ENCODE data around the gene NEMP1. TPM values are rescaled to one million over a fixed set of nuclear protein-coding genes. Genes with fewer than 3 reads are reported as not detected.

Gene NEMP1
- total and polyA plus RNA-seq, 10 of the 15 experiments (the other 5 are each of a cell fraction or from before 2014, with no cell fraction given), result 4.0 to 45.9 (median 19.8) TPM

DNA sequence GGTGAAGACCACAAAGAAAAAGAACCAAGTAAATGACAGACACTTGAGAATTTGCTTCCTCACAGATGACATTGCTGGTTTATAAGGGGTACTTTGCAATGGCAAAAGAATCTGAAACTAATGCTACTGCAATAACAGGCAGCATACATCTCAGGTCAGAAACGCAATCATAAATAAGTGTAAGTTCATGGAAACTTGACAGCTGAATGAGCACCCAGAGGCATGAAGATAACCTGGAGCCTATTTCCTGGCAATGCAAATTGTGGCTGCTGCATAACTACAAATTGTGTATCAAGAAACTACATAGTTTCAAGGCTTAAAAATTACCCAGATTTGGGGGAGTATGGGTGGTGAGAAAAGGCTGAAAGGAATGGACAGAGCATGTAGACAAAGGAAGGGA, 20.1 kb downstream of the NEMP1 start:
- H3K27ac ChIP-seq (ENCODE audit: control insufficient read depth, insufficient read depth), result peak overlapping the region; percentile 6; the same call in 1 of the 2 replicates
- H4K20me1 ChIP-seq (ENCODE audit: control insufficient read depth, insufficient read depth), result no peaks in the 10 kb centered on the region
- BruUV-seq (replicated peaks), result no TSS peak
- peaks cover 3% of the 10 kb centered on the region; the same call in 1 of the 2 replicates for H3K79me2 ChIP-seq (ENCODE audit: control insufficient read depth, insufficient read depth, low read length)
- POLR2A ChIA-PET, result interaction anchor here (1.2 kb wide), 1 partner anchor 21 kb away, joined by 3 read pairs; no protein-coding TSS in a partner anchor
- H3K27me3 ChIP-seq (replicated peaks in 1 of 2; ENCODE audit: control insufficient read depth in 2 of 2, insufficient read depth in 2 of 2, low read length in 1 of 2), result no peaks in the 10 kb centered on the region
- H3K9me3 ChIP-seq (replicated peaks; ENCODE audit: control insufficient read depth, insufficient read depth, low read length), result no peaks in the 10 kb centered on the region
- no peak overlapping the region for H3K4me3 ChIP-seq
- H2AFZ ChIP-seq (ENCODE audit: control insufficient read depth, low read depth, low read length), result no peak overlapping the region
- H3K4me2 ChIP-seq (ENCODE audit: control insufficient read depth, insufficient read depth), result 0 out of 2 replicates have a peak overlapping the region, but pooled peaks have one; percentile 26
- CTCF ChIA-PET, result interaction anchor here (1.0 to 17.6 kb wide), 7 partner anchors 10 to 125 kb away, joined by 3 to 458 read pairs (median 7); partner anchors contain the start of gene STAT6
- peaks cover 0 to 20% of the 10 kb centered on the region in 2 experiments; a peak in 3 of 4 replicates for H3K36me3 ChIP-seq (ENCODE audit: control insufficient read depth in 2 of 2, insufficient read depth in 2 of 2, low read length in 1 of 2)
- intact Hi-C loops (cut with micrococcal nuclease; ENCODE audit: unreplicated experiment) (no loop called here), in situ Hi-C loops (cut with MboI) (no loop called here)
- RAD21 ChIA-PET (ENCODE audit: unreplicated experiment), result interaction anchor here (1.0 to 1.1 kb wide), 2 partner anchors 11 to 53 kb away, joined by 3 to 6 read pairs; partner anchors contain the start of gene STAT6
- 4% methylated on average over 1 of the region's 1 CpG for WGBS (ENCODE audit: insufficient coverage, insufficient replicate concordance, low lambda C conversion rate, missing lambda C conversion rate)
- ATAC-seq (peak; percentile 54), FAIRE-seq (no peak), DNase-seq (ENCODE audit: low read depth, low spot score) (peak; percentile 20)
- peaks cover 17% of the 10 kb centered on the region for H3K4me1 ChIP-seq (ENCODE audit: control insufficient read depth, insufficient read depth, low read length)
- SMC1A ChIA-PET (ENCODE audit: uncharacterized antibody, unreplicated experiment), result interaction anchor here (1.2 to 6.1 kb wide), 4 partner anchors 8 to 48 kb away, joined by 4 to 37 read pairs (median 12); partner anchors contain the start of gene MYO1A
- H3K9ac ChIP-seq (ENCODE audit: control insufficient read depth, insufficient read depth, low read length), result no peak overlapping the region
- no peak for TF ChIP-seq SMC3 (IDR thresholded peaks at IDR 0.05; ENCODE audit: borderline replicate concordance, low read length)
- no peak for TF ChIP-seq IKZF2 (IDR thresholded peaks at IDR 0.05)

DNA sequence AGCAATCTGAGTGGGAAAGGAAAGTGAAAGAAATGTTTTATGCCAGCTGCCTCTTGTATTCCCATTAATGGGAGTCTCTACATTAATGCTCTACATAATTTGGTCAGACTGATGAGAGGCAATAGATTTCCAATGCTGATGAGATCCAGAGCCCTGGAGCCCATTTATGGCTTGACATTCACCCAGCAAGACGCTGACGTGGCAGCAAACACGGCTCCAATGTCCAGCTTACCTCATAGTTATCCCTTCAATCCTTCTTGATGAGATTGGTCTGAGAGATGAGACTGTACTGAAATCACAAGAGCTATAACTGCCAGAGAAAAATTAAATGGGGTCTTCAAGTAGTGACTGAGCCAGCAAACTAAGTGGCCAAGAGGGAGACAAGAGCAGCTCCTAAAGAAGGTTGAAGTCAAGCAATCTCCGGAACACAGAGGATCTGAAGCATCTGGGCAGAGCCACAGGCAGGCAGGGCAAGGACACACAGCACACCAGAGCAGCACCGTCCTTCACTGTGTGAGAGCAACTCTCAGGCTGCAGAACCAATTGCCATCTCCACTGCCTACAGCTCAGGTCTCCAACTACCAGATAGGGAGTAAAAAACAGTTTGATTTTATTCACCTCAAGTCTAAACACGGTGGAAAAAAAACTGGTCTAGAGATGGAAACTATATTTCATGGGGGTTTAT, 21.4 kb downstream of the NEMP1 start:
- ChIA-PET POLR2A (interaction anchor here (1.2 kb wide), 1 partner anchor 22 kb away, joined by 3 read pairs; no protein-coding TSS in a partner anchor), RAD21 (ENCODE audit: unreplicated experiment) (no interaction called here), CTCF (interaction anchor here (1.3 to 2.3 kb wide), 4 partner anchors 14 to 55 kb away, joined by 4 to 8 read pairs (median 6); partner anchors contain the start of gene ZBTB39), SMC1A (ENCODE audit: uncharacterized antibody, unreplicated experiment) (interaction anchor here (0.8 to 1.7 kb wide), 5 partner anchors 16 to 55 kb away, joined by 3 to 5 read pairs (median 3); no protein-coding TSS in a partner anchor)
- Histone ChIP-seq H3K27ac (ENCODE audit: control insufficient read depth, insufficient read depth) (0 out of 2 replicates have a peak overlapping the region, but pooled peaks have one; percentile 6), H3K79me2 (ENCODE audit: control insufficient read depth, insufficient read depth, low read length) (no peaks in the 10 kb centered on the region), H3K4me2 (ENCODE audit: control insufficient read depth, insufficient read depth) (no peak overlapping the region), H3K4me3 (no peak overlapping the region), H3K36me3 (ENCODE audit: control insufficient read depth in 2 of 2, insufficient read depth in 2 of 2, low read length in 1 of 2) (peaks cover 0 to 18% of the 10 kb centered on the region in 2 experiments; a peak in 3 of 4 replicates), H4K20me1 (ENCODE audit: control insufficient read depth, insufficient read depth) (no peaks in the 10 kb centered on the region), H2AFZ (ENCODE audit: control insufficient read depth, low read depth, low read length) (no peak overlapping the region), H3K4me1 (ENCODE audit: control insufficient read depth, insufficient read depth, low read length) (peaks cover 12% of the 10 kb centered on the region), H3K27me3 (replicated peaks in 1 of 2; ENCODE audit: control insufficient read depth in 2 of 2, insufficient read depth in 2 of 2, low read length in 1 of 2) (no peaks in the 10 kb centered on the region), H3K9ac (ENCODE audit: control insufficient read depth, insufficient read depth, low read length) (no peak overlapping the region), H3K9me3 (replicated peaks; ENCODE audit: control insufficient read depth, insufficient read depth, low read length) (no peaks in the 10 kb centered on the region)
- in situ Hi-C loops (cut with MboI) (no loop called here), intact Hi-C loops (cut with micrococcal nuclease; ENCODE audit: unreplicated experiment) (no loop called here)
- 97% methylated on average over 6 of the region's 6 CpGs for WGBS (ENCODE audit: insufficient coverage, insufficient replicate concordance, low lambda C conversion rate, missing lambda C conversion rate)
- FAIRE-seq, result no peak
- no peak for DNase-seq (ENCODE audit: low read depth, low spot score)
- no peak for ATAC-seq
- no TSS peak for BruUV-seq (replicated peaks)
- TF ChIP-seq, protein P1, sequence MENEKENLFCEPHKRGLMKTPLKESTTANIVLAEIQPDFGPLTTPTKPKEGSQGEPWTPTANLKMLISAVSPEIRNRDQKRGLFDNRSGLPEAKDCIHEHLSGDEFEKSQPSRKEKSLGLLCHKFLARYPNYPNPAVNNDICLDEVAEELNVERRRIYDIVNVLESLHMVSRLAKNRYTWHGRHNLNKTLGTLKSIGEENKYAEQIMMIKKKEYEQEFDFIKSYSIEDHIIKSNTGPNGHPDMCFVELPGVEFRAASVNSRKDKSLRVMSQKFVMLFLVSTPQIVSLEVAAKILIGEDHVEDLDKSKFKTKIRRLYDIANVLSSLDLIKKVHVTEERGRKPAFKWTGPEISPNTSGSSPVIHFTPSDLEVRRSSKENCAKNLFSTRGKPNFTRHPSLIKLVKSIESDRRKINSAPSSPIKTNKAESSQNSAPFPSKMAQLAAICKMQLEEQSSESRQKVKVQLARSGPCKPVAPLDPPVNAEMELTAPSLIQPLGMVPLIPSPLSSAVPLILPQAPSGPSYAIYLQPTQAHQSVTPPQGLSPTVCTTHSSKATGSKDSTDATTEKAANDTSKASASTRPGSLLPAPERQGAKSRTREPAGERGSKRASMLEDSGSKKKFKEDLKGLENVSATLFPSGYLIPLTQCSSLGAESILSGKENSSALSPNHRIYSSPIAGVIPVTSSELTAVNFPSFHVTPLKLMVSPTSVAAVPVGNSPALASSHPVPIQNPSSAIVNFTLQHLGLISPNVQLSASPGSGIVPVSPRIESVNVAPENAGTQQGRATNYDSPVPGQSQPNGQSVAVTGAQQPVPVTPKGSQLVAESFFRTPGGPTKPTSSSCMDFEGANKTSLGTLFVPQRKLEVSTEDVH (IDR thresholded peaks at IDR 0.05; ENCODE audit: low read depth, partially characterized antibody), result no peak
- TF ChIP-seq RFX5 (IDR thresholded peaks at IDR 0.05; ENCODE audit: low read depth, low read length), result no peak
- no peak for TF ChIP-seq RAD51 (IDR thresholded peaks at IDR 0.05)
- no peak for TF ChIP-seq SMC3 (IDR thresholded peaks at IDR 0.05; ENCODE audit: borderline replicate concordance, low read length)
